IMR-90 (cell line): ENCODE results near the gene NPLOC4. TPM values are rescaled to one million over a fixed set of nuclear protein-coding genes. Genes with fewer than 3 reads are reported as not detected.

ENCODE experiments used
- ATAC-seq: fragments of 200-7000 bp; cut with Tn5 transposase; 2 replicates; pipeline ENCODE4 v1.9.1; 2020; ENCODE audit warnings: low read depth, mild to moderate bottlenecking, moderate library complexity
- BruUV-seq: library from RNA; stranded (reverse); fragments of 400-500 nt; replicated peaks from 2 replicates; lab custom pipeline; 2021; lab: Mats Ljungman, UMichigan
- CTCF ChIA-PET: fragments of 300-600 bp; formaldehyde crosslinking; extraction: SDS; loops from one replicate; lab custom pipeline; 2021; ENCODE audit warnings: antibody characterized with exemption; lab: Yijun Ruan, JAX
- POLR2A ChIA-PET: fragments of 300-600 bp; sonication (Branson Sonifier 250); formaldehyde crosslinking; loops from one replicate; lab custom pipeline; 2022; ENCODE audit warnings: antibody characterized with exemption; ENCODE audit not compliant: unreplicated experiment; lab: Charles Lee
- DNase-seq: peaks from one replicate; pipeline ENCODE4 v3.0.0; 2013
- H2AFZ ChIP-seq: replicated peaks from 2 replicates; pipeline ENCODE3; 2013; ENCODE audit warnings: low read length, mild to moderate bottlenecking; ENCODE audit not compliant: poor library complexity
- H2AK5ac ChIP-seq: 2 replicates; pipeline ENCODE4 v1.6.1; 2013; ENCODE audit warnings: low read depth, low read length, inconsistent platforms
- H2AK9ac ChIP-seq: replicated peaks from 2 replicates; pipeline ENCODE3; 2013; ENCODE audit warnings: mild to moderate bottlenecking, low read depth, low read length, moderate library complexity; ENCODE audit not compliant: poor library complexity
- H2BK120ac ChIP-seq: 2 replicates; pipeline ENCODE4 v1.6.1; 2013; ENCODE audit warnings: low read depth, low read length, inconsistent platforms
- H2BK15ac ChIP-seq: 3 replicates; pipeline ENCODE4 v1.6.1; 2013; ENCODE audit warnings: low read depth, low read length, inconsistent platforms
- H2BK20ac ChIP-seq: 2 replicates; pipeline ENCODE4 v1.6.1; 2013; ENCODE audit warnings: low read depth, mild to moderate bottlenecking, inconsistent platforms, low read length, moderate library complexity
- H2BK5ac ChIP-seq: 2 replicates; pipeline ENCODE4 v1.6.1; 2013; ENCODE audit warnings: mild to moderate bottlenecking, low read depth, low read length, inconsistent platforms; ENCODE audit not compliant: poor library complexity, severe bottlenecking
- H3K14ac ChIP-seq: replicated peaks from 2 replicates; pipeline ENCODE4 v1.6.1; 2013; ENCODE audit warnings: low read depth, low read length, inconsistent platforms
- H3K18ac ChIP-seq: 2 replicates; pipeline ENCODE4 v1.6.1; 2013; ENCODE audit warnings: low read depth, low read length, control low read depth
- H3K23ac ChIP-seq: 2 replicates; pipeline ENCODE4 v1.6.1; 2013; ENCODE audit warnings: low read depth, low read length, inconsistent platforms
- H3K27ac ChIP-seq: 2 replicates; pipeline ENCODE4 v1.5.1; 2013; ENCODE audit warnings: mild to moderate bottlenecking, control low read depth, low read length; ENCODE audit not compliant: insufficient read depth
- H3K27me3 ChIP-seq: 2 replicates; pipeline ENCODE4 v1.6.1; 2013; ENCODE audit warnings: low read length; ENCODE audit not compliant: control insufficient read depth, insufficient read depth
- H3K36me3 ChIP-seq: 2 replicates; pipeline ENCODE4 v1.6.1; 2013; ENCODE audit warnings: low read length, mixed read lengths; ENCODE audit not compliant: control insufficient read depth, insufficient read depth
- H3K4ac ChIP-seq: 2 replicates; pipeline ENCODE4 v1.6.1; 2013; ENCODE audit warnings: low read depth, low read length, inconsistent platforms
- H3K4me1 ChIP-seq: 2 replicates; pipeline ENCODE4 v1.6.1; 2013; ENCODE audit warnings: low read length, mixed read lengths; ENCODE audit not compliant: control insufficient read depth, insufficient read depth
- H3K4me2 ChIP-seq: 2 replicates; pipeline ENCODE4 v1.6.1; 2013; ENCODE audit warnings: low read depth, mild to moderate bottlenecking, control low read depth, low read length, moderate library complexity
- H3K4me3 ChIP-seq: 2 replicates; pipeline ENCODE4 v1.5.1; 2013; ENCODE audit warnings: low read depth, mild to moderate bottlenecking, control low read depth, low read length, moderate library complexity; ENCODE audit not compliant: insufficient read depth
- H3K56ac ChIP-seq: 2 replicates; pipeline ENCODE4 v1.6.1; 2013; ENCODE audit warnings: low read length, inconsistent platforms; ENCODE audit not compliant: insufficient read depth; ENCODE audit errors: extremely low read depth
- H3K79me1 ChIP-seq, 2 experiments: 2 replicates each; pipeline ENCODE4 v1.6.1; 2013; ENCODE audit warnings: low read length in 2 of 2, inconsistent platforms in 1 of 2, low read depth in 1 of 2
- H3K9ac ChIP-seq: 2 replicates; pipeline ENCODE4 v1.6.1; 2013; ENCODE audit warnings: low read depth, low read length, control low read depth
- H3K9me1 ChIP-seq: 2 replicates; pipeline ENCODE4 v1.6.1; 2013; ENCODE audit warnings: low read length, inconsistent platforms; ENCODE audit not compliant: insufficient read depth
- H3K9me3 ChIP-seq: 2 replicates; pipeline ENCODE4 v1.6.1; 2013; ENCODE audit warnings: low read length; ENCODE audit not compliant: control insufficient read depth, insufficient read depth
- H4K20me1 ChIP-seq: 2 replicates; pipeline ENCODE4 v1.6.1; 2013; ENCODE audit warnings: low read length, inconsistent platforms; ENCODE audit not compliant: insufficient read depth
- H4K5ac ChIP-seq: 2 replicates; pipeline ENCODE4 v1.6.1; 2013; ENCODE audit warnings: mild to moderate bottlenecking, low read depth, low read length, control low read depth
- H4K8ac ChIP-seq, 2 experiments: 2 replicates each; pipeline ENCODE4 v1.6.1; 2013; ENCODE audit warnings: low read depth in 2 of 2, low read length in 2 of 2, control low read depth in 1 of 2, inconsistent platforms in 1 of 2
- H4K91ac ChIP-seq: 2 replicates; pipeline ENCODE4 v1.6.1; 2013; ENCODE audit warnings: low read depth, low read length, inconsistent platforms; ENCODE audit not compliant: insufficient read depth
- BHLHE40 ChIP-seq: fragments of 150-350 bp; IDR thresholded peaks from 2 replicates; pipeline ENCODE4 v1.6.1; 2016; ENCODE audit warnings: mild to moderate bottlenecking, low read depth, low read length
- CHD1 ChIP-seq: IDR thresholded peaks from 2 replicates; pipeline ENCODE4 v1.6.1; 2012; ENCODE audit warnings: low read depth, low read length, improper control_type of control experiment
- FOS ChIP-seq: fragments of 150-350 bp; IDR thresholded peaks from 2 replicates; pipeline ENCODE4 v1.6.1; 2016; ENCODE audit warnings: low read depth, low read length
- MXI1 ChIP-seq: IDR thresholded peaks from 2 replicates; pipeline ENCODE4 v1.6.1; 2012; ENCODE audit warnings: low read depth, mild to moderate bottlenecking, low read length, moderate library complexity, borderline replicate concordance
- POLR2A ChIP-seq: IDR thresholded peaks from 2 replicates; pipeline ENCODE4 v1.6.1; 2012; ENCODE audit warnings: mild to moderate bottlenecking, low read depth, low read length
- USF2 ChIP-seq: fragments of 150-350 bp; IDR thresholded peaks from 2 replicates; pipeline ENCODE4 v1.6.1; 2017; ENCODE audit warnings: mild to moderate bottlenecking, antibody characterized with exemption, low read length, low read depth
- WGBS, 2 experiments: methylation state at CpG; one replicate each; pipeline versions ENCODE4 v1.1.5 to v1.1.7; 2013; ENCODE audit warnings: missing lambda C conversion rate in 2 of 2; ENCODE audit not compliant: insufficient read length in 1 of 2; ENCODE audit errors: extremely low coverage in 2 of 2; 5-methylcytosine and 5-hydroxymethylcytosine counted together
- dilution Hi-C: fragments of 300-500 bp; cut with HindIII; formaldehyde crosslinking; loops from one replicate; pipeline ENCODE4 v1.14.3; 2018; ENCODE audit warnings: low sequenced_read_pairs; ENCODE audit not compliant: unreplicated experiment
- in situ Hi-C: fragments of 300-500 bp; cut with MboI; formaldehyde crosslinking; loops from 3 replicates; pipeline ENCODE4 v1.14.3; 2019; ENCODE audit warnings: low sequenced_read_pairs, inconsistent platforms, mixed read lengths
- intact Hi-C: fragments of 100-400 bp; cut with micrococcal nuclease; formaldehyde crosslinking; loops from 2 replicates; pipeline ENCODE4 v1.10.0; 2022
- polyA plus RNA-seq, 3 experiments: library from polyadenylated mRNA; depleted of rRNA; stranded (reverse); fragments of >200 nt; gene quantifications; 2 replicates each; pipeline ENCODE4 v1.2.3, GENCODE V29; 2012; ENCODE audit warnings: low replicate concordance in 1 of 3
- total RNA-seq: library from RNA; depleted of rRNA; stranded (reverse); fragments of >200 nt; gene quantifications from 2 replicates; pipeline ENCODE4 v1.2.3, GENCODE V29; 2012

NPLOC4 gene
- total and polyA plus RNA-seq, 2 of the 4 experiments (the other 2 are of a cell fraction): 70.4 to 78.3 TPM

GRCh38 chr17:81635431-81635830, 1.5 kb downstream of the NPLOC4 start:
- dilution Hi-C loops: no loop called here
- H2BK5ac ChIP-seq: no peak overlapping the region
- H3K56ac ChIP-seq: no peak overlapping the region
- WGBS, 2 experiments: 90% methylated on average over 2 of the region's 5 CpGs; no CpG with 5 or more reads in 1 of the 2 experiments
- TF ChIP-seq FOS (no peak), MXI1 (no peak), BHLHE40 (no peak), USF2 (no peak), CHD1 (no peak), POLR2A (no peak)
- DNase-seq (no peak), ATAC-seq (no peak)
- H3K4ac ChIP-seq: no peak overlapping the region
- H3K14ac ChIP-seq: no peak overlapping the region
- H4K8ac ChIP-seq: no peak overlapping the region
- H2AFZ ChIP-seq: no peak overlapping the region
- ChIA-PET CTCF (no interaction called here), POLR2A (no interaction called here)
- no peak overlapping the region for H2AK5ac ChIP-seq
- H3K9me3 ChIP-seq: no peaks in the 10 kb centered on the region
- H3K4me1 ChIP-seq: peaks cover 6% of the 10 kb centered on the region
- no peak overlapping the region for H4K5ac ChIP-seq
- H4K91ac ChIP-seq: no peak overlapping the region
- H3K27me3 ChIP-seq: no peaks in the 10 kb centered on the region
- peaks cover 54% of the 10 kb centered on the region for H4K20me1 ChIP-seq
- H2BK20ac ChIP-seq: no peak overlapping the region
- 0 out of 2 replicates have a peak overlapping the region, but pooled peaks have one; percentile 75 for H3K9ac ChIP-seq
- no peak overlapping the region for H2BK15ac ChIP-seq
- peak overlapping the region; percentile 57; the same call in 1 of the 2 replicates for H3K4me3 ChIP-seq
- H3K36me3 ChIP-seq: peaks cover 4% of the 10 kb centered on the region; the same call in 1 of the 2 replicates
- H3K23ac ChIP-seq: peak overlapping the region; percentile 15; the same call in 1 of the 2 replicates
- in situ Hi-C loops: no loop called here
- TSS peak; percentile 67 for BruUV-seq
- intact Hi-C loops: no loop called here
- no peak overlapping the region for H2AK9ac ChIP-seq
- no peak overlapping the region for H3K27ac ChIP-seq
- peaks cover 13% of the 10 kb centered on the region for H3K9me1 ChIP-seq
- H3K18ac ChIP-seq: no peak overlapping the region
- peaks cover 3 to 32% of the 10 kb centered on the region in 2 experiments; a peak in 3 of 4 replicates for H3K79me1 ChIP-seq
- H3K4me2 ChIP-seq: peak overlapping the region; percentile 88
- H2BK120ac ChIP-seq: no peak overlapping the region
